NCI-H69 (cell line): ENCODE results near the gene DLGAP1.

ENCODE experiments used
- DNase-seq: peaks from one replicate; lab custom pipeline; 2025; lab: John Stamatoyannopoulos, UW

DLGAP1 gene

GRCh38 chr18:3450799-3451182 is 1004.3 kb downstream of the DLGAP1 start:
- no peak for DNase-seq

- DNase-seq = peak; percentile 97
Measured at GRCh38 chr18:3450012-3450798, 1004.9 kb downstream of the DLGAP1 start, which contains the start of gene TGIF1. Gene TGIF1, plus strand, starts transcription at chr18:3450172. Its CDS starts 318 bp downstream, at chr18:3450490.

- DNase-seq = peak; percentile 97
Measured at GRCh38 chr18:3449512-3450011, 1005.5 kb downstream of the DLGAP1 start.

DNA sequence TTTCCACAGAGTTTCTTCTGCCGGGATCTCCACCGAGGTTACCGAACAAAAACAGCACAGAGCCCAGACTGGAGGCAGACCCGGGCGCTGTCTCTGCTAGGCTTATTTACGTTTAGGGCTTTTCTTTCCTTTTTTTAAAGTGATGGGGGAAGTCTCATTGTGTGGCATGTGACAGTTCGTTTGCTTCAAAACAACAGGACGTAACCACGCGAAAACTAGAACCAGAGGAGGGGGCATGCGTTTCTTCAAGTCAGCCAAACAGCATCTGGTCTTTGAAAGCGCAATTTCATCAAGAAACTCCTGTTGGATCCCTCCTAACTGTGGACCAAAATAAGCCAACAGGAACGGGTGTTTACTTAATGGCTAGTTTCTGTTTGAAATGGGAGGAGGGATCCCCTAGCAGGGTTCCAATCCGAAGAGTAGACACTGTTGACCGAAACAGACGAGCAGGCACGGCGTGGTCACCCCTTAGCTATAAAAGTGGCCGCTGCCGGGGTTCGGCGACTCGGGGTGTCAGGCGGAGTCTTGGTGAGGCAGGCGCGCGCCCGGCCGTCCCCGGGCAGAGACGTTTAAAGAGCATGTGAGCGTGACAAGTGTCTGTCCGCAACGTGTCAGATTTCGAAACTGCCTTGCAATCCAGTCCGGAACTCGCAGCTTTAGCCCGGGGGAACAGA is 1006.1 kb downstream of the DLGAP1 start:
- peak; percentile 97 for DNase-seq

- DNase-seq = peak; percentile 100
Measured at GRCh38 chr18:3447895-3448837, 1006.9 kb downstream of the DLGAP1 start.

DNA sequence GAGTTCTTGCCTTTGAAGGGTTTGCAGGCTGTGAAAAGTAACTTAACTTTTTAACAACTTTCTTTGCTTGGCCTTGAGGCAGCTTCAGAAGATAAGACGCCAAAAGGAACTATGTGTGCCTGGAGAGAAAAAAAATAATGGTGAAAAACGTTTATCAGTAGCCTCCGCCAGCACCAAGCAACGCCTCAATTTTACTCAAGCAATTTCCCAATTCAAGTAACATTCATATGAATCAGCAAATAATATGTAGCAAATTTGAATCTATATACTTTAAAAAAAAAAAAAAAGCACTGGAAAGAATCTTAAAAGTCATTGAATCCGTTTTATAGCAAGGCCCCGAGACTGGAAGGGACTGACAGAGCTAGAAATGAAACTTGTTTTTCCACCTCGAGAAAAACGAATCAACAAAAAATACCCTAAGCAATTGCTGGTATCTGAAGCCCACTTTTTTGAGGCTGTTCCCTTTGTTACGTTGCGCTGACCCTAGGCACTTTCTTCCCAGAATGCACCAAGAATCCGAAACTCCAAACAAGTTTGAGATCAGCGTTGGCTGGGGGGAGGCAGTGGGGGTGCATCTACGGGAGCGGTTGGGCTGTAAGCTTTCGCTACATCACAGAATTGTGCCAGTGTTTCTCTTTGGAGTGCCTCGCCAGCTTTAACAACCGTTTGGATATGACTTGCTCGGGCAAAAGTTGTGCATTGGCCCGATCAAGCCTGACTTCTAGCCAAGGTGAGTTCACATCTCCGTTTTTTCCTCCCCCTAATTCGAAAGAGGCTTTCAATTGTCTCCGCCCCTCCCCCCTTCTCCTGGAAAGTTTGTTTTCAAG is 1007.8 kb downstream of the DLGAP1 start:
- DNase-seq = no peak
